Osteocyte (in vitro differentiated cells): ENCODE results near the gene OR2V2. TPM values are rescaled to one million over a fixed set of nuclear protein-coding genes. Genes with fewer than 3 reads are reported as not detected.

ENCODE experiments used
- DNase-seq: peaks from one replicate; pipeline ENCODE4 v3.0.0; 2021; ENCODE audit warnings: mixed read lengths; ENCODE audit not compliant: unreplicated experiment; ENCODE audit errors: extremely low spot score
- H3K27ac Mint-ChIP-seq: one replicate; pipeline ENCODE4 v1.8.0; 2021; ENCODE audit warnings: mild to moderate bottlenecking, mixed read lengths; ENCODE audit not compliant: unreplicated experiment
- H3K27me3 Mint-ChIP-seq: one replicate; pipeline ENCODE4 v1.8.0; 2021; ENCODE audit warnings: mixed read lengths; ENCODE audit not compliant: unreplicated experiment
- H3K36me3 Mint-ChIP-seq: one replicate; pipeline ENCODE4 v1.8.0; 2021; ENCODE audit warnings: mixed read lengths; ENCODE audit not compliant: unreplicated experiment
- H3K4me1 Mint-ChIP-seq: one replicate; pipeline ENCODE4 v1.8.0; 2021; ENCODE audit warnings: mixed read lengths; ENCODE audit not compliant: unreplicated experiment
- H3K4me3 Mint-ChIP-seq: one replicate; pipeline ENCODE4 v1.8.0; 2021; ENCODE audit warnings: mild to moderate bottlenecking, moderate library complexity, mixed read lengths; ENCODE audit not compliant: unreplicated experiment
- H3K9me3 Mint-ChIP-seq: one replicate; pipeline ENCODE4 v1.8.0; 2021; ENCODE audit warnings: mixed read lengths; ENCODE audit not compliant: unreplicated experiment
- total RNA-seq: library from RNA; stranded (reverse); gene quantifications from 2 replicates; pipeline ENCODE4 v1.2.1, GENCODE V29; 2021
- TF ChIP-seq, protein P1 (sequence below): fragments of 200-600 bp; sonication (generic); IDR thresholded peaks from 2 replicates; pipeline ENCODE4 v1.5.0; 2021; ENCODE audit warnings: antibody characterized with exemption, mild to moderate bottlenecking, moderate library complexity

The OR2V2 gene
- total RNA-seq, 1 donor from 2014 or later = not detected

DNA sequence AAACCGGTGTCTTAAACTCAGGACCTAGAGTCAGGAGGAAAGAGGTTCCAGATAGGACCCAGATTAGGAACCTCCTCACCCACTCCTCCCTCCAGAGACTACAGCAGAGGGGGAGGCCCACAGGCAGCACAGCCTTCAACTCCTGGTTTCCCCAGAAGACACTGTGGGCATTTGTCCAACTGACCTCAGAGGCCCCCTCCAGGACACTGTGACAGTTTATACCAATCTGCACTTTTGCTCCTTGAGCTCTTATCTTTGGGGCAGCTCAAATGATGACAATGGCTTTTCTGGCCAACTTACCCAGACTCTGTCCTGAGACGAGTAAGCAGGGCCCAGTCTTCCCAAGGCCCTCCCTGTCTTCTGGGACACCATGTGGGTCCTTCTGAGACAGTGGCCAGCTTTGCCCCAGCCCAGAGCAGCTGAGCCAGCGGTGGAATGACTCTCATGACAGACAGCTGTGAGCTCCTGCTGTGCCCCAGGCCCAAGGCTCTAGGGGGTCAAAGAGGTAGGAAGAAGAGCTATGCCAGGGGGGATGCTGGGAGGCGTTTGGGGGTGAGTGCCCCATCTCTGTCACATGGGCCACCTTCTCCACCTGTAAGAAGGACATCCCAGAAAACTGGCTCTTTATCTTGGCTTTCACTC lies 14.3 kb downstream of the OR2V2 start:
- H3K36me3 Mint-ChIP-seq = no peaks in the 10 kb centered on the region
- peak overlapping the region; percentile 68 for H3K4me3 Mint-ChIP-seq
- H3K27ac Mint-ChIP-seq = peak overlapping the region; percentile 93
- peaks cover 31% of the 10 kb centered on the region for H3K27me3 Mint-ChIP-seq
- TF ChIP-seq, protein P1, sequence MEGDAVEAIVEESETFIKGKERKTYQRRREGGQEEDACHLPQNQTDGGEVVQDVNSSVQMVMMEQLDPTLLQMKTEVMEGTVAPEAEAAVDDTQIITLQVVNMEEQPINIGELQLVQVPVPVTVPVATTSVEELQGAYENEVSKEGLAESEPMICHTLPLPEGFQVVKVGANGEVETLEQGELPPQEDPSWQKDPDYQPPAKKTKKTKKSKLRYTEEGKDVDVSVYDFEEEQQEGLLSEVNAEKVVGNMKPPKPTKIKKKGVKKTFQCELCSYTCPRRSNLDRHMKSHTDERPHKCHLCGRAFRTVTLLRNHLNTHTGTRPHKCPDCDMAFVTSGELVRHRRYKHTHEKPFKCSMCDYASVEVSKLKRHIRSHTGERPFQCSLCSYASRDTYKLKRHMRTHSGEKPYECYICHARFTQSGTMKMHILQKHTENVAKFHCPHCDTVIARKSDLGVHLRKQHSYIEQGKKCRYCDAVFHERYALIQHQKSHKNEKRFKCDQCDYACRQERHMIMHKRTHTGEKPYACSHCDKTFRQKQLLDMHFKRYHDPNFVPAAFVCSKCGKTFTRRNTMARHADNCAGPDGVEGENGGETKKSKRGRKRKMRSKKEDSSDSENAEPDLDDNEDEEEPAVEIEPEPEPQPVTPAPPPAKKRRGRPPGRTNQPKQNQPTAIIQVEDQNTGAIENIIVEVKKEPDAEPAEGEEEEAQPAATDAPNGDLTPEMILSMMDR = no peak
- H3K9me3 Mint-ChIP-seq = no peaks in the 10 kb centered on the region
- no peak for DNase-seq
- peaks cover 10% of the 10 kb centered on the region for H3K4me1 Mint-ChIP-seq

DNA sequence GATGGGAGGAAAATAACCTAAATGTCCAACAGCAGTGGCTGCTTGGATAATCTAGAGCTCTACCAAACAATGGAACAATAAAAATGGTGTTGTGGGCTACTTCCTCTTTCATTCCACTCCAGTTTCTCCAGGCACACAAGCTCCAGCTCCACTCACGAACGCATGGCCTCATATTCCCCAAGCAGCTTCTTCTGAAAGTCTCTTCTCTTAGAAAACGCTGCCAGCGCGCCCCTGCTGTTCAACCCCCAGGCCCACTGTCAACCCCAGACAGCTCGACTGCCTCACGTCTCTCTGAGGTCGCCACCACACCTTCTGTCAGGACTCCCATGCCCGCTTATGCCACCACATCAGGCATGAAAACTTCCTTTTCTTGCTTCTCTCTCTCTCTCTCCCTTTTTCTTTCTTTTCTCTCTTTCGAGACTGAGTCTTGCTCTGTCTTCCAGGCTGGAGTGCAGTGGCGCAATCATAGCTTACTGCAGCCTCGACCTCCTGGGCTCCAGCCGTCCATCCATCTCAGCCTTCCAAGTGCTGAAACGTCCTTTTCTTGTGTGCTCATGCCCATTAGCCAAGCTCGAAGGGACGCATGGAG lies 16.2 kb downstream of the OR2V2 start:
- H3K27ac Mint-ChIP-seq = no peak overlapping the region
- no peak overlapping the region for H3K4me3 Mint-ChIP-seq
- H3K9me3 Mint-ChIP-seq = no peaks in the 10 kb centered on the region
- H3K27me3 Mint-ChIP-seq = peaks cover 33% of the 10 kb centered on the region
- TF ChIP-seq, protein P1 = no peak
- H3K36me3 Mint-ChIP-seq = no peaks in the 10 kb centered on the region
- peaks cover 17% of the 10 kb centered on the region for H3K4me1 Mint-ChIP-seq
- DNase-seq = no peak

DNA sequence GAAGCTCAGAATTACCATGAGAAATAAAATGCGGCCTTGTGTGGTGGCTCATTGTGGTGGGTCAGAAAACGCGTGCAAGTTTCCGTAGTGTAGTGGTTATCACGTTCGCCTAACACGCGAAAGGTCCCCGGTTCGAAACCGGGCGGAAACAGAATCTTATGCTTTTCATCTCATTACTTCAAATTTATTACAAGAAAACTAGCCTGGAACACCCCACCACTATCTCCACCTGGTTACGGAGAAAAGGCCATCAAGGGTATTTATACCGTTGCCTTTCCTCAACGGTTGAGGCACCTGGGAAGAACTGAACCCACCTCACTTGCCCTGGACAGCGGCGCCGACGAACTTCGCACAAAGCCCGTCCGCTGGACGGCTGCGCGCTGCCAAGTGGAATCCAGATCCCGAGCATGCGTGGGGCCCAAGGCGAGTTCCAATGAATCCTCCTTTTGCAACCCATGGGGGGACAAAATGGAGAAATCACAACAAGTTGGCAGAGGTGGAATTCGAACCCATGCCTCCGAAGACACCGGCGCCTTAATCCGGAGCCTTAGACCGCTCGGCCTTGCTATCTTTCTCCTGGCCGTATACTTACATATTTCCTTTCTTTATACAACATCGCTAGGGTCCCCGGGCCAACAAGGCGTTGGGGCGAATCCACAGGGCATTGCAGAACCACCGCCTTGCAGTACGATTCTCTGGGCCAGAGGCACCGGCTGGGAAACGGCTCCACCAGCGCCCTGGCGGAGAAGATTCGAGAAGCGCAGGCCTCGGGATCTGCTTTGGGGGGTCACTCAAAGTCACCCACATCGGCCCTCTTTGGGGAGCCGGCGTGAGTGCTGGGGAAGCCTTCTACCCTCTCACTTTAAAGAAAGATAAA lies 16.9 kb downstream of the OR2V2 start:
- no peak overlapping the region for H3K4me3 Mint-ChIP-seq
- TF ChIP-seq, protein P1 = no peak
- H3K9me3 Mint-ChIP-seq = no peaks in the 10 kb centered on the region
- H3K36me3 Mint-ChIP-seq = no peaks in the 10 kb centered on the region
- peaks cover 40% of the 10 kb centered on the region for H3K27me3 Mint-ChIP-seq
- no peak for DNase-seq
- H3K27ac Mint-ChIP-seq = no peak overlapping the region
- H3K4me1 Mint-ChIP-seq = peaks cover 21% of the 10 kb centered on the region

DNA sequence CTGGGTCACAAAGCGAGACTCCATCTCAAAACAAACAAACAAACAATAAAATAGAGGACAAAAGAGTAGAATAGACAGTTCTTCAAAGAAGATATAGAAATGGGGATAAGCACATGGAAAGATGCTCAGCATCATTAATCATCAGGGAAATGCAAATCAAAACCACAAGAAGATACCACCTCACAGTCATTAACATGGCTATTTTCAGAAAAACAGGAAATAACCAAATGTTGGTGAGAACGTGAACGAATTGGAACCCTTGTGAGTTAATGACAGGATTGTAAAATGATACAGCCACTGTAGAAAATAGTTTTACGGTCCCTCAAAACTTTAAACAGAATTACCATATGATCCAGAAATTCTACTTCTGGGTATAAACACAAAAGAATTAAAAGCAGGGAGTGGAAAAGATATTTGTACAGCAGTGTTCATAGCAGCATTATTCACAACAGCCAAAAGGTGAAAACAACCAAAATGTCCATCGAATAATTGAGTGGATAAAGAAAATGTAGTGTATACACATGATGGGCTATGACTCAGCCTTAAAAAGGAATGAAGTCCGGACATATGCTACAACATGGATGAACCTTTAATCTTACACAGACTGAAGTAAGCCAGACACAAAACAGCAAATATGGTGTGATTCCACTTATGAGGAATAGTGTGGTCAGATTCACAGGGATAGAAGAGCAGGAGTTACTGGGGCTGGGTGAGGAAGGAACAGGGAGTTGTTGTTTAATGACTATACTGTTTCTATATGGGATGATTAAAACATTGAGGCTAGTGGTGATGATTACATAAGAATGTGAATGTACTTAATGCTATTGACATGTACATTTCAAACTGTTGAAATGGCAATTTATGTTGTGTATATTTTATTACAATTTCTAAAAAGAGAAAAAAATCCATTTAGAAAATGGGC lies 19.7 kb downstream of the OR2V2 start:
- no peaks in the 10 kb centered on the region for H3K9me3 Mint-ChIP-seq
- DNase-seq = no peak
- no peak overlapping the region for H3K27ac Mint-ChIP-seq
- TF ChIP-seq, protein P1 = no peak
- no peaks in the 10 kb centered on the region for H3K36me3 Mint-ChIP-seq
- peaks cover 25% of the 10 kb centered on the region for H3K4me1 Mint-ChIP-seq
- H3K27me3 Mint-ChIP-seq = peaks cover 60% of the 10 kb centered on the region
- H3K4me3 Mint-ChIP-seq = no peak overlapping the region
